HG03175 (cell line): Measurements from ENCODE around the gene CNST.
"Not testable (repeated sequence)": the region's sequence is repeated elsewhere in the genome, so short reads cannot be mapped to it uniquely, and the experiment has no call there.

Source experiments
- ATAC-seq: cut with Tn5 transposase; IDR thresholded peaks from one replicate; pipeline ENCODE4 v1.9.1; 2021; ENCODE audit warnings: mild to moderate bottlenecking, moderate library complexity; ENCODE audit not compliant: unreplicated experiment

The CNST gene

DNA sequence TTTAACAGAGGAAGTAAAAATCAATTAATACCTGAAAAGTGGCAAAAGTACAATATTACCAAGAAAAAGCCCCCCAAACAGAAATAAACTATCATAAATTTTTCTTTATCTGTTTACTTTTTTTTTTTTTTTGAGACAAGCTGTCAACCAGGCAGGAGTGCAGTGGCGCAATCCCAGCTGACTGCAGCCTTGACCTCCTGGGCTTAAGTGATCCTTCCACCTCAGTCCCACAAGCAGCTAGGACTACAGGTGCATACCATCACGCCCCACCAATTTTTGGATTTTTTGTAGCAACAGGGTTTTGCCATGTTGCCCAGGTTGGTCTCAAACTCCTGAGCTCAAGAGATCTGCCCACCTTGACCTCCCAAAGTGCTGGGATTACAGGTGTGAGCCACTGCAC, 8.2 kb upstream of the CNST start:
- ATAC-seq = no peak

DNA sequence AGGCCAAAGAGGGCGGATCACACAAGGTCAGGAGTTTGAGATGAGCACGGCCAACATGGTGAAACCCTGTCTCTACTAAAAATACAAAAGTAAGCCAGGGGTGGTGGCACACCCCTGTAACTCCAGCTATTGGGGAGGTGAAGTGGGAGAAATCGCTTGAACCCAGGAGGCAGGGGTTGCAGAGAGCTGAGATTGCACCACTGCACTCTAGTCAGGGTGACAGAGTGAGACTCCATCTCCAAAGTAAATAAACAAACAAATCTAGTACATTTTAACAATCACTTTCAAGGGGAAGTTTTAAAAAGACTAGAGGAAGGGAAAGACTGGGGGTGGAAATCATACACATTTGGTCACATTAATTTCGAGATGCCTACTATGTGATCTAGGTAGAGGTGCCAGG, 6.9 kb upstream of the CNST start:
- ATAC-seq = no peak

DNA sequence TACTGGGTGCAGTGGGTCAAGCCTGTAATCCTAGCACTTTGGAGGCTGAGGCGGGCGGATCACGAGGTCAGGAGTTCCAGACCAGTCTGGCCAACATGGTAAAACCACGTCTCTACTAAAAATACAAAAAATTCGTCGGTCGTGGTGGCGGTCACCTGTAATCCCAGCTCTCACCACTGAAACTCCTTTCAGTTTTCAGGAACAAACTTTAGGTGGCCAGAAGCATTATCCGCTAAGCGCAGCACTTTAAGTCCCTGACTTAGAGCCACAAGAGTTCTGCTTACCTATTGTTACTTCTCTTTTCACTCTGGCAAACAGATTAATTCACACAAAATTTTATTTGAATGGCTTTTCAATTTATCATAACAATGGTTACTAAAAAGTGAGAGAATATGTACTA, 5.4 kb upstream of the CNST start:
- ATAC-seq = not testable (repeated sequence)

DNA sequence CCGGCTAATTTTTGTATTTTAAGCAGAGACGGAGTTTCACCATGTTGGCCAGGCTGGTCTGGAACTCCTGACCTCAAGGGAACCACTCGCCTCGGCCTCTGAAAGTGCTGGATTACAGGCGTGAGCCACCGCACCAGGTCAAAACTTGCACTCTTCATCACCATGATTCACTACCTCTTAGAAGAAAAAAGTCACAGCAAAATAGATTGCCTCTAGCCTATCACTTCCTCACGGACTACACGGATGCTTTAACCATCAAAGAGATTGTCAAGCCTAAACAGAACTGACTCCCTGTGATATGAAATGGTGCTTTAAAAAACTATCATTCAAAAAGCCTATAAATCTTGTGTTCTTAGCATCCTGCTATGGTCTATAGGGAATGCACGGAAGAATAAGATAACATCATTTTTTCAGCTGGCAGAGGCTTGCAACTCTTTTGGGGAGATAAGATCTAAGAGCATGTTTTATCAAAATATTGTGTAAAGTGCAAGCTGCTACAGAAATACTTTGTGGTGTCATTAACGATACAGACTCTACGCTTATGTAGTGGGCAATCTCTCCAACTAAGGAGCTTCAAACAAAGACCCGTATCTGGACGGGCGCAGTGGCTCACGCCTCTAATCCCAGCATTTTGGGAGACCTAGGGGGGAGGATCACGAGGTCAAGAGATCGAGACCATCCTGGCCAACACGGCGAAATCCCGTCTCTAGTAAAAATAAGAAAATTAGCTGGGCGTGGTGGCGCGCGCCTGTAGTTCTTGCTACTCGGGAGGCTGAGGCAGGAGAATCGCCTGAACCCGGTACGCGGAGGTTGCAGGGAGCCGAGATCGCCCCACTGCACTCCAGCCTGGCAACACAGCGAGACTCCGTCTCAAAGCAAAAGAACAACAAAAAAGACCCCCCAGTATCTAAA, 1.2 kb upstream of the CNST start:
- ATAC-seq = no peak

DNA sequence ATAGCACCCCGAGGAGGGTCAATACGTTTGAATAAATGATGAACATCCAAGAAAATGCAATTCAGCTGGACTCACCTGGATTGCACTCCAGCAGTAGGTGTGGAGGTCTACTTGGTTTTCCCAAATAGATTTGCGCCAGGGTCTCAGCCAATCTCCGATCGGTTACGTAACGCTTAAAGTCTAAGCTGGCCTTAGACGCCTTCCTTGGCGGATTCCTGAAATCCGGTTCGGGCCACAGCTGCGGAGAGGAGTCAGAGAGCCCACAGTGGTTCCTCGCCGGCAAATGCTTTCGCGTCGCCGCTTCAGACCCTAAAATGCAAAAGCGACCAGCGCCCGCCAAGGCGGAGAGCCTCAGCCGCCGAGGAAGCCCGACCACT, 517 bp upstream of the CNST start:
- ATAC-seq = peak; percentile 1

DNA sequence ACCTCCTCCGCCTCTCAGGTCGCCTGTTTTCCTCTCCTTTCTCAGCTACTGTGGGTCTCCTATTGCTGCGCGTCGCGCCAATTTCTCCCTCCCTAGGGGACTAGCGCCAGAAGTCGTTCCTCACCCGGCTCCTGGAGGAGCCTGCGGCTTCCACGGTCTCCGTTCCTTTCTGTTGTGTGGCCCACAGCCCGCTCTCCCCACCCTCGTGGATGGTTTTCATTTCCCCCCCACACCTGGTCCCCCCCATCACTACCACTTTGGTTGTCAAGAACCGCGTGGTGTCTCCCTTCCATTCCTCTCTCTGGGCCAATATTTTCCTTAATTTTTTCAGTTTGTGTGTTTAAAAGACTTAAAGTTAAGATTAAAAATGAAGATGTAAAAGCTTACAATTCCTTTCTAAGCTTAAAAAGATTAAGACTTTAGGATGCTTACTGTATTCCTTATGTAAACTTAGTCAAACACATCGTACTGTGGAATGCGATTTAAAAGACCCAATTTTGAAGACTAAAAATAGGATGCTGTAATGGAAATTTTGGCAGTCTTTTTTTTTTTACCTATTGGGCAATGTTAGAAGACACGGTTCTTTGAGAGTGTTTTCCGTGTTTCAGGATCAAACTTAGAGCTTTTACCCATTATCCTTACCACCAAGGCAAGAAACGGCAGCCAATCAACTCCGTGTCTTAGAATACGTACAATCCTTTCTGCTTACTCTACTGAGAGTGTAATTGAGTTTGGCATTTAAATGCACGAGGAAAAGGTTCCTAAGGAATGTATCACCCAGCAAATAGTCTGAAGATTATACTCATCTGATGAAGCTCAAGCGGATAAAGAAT, 773 bp downstream of the CNST start:
- ATAC-seq = peak; percentile 17

DNA sequence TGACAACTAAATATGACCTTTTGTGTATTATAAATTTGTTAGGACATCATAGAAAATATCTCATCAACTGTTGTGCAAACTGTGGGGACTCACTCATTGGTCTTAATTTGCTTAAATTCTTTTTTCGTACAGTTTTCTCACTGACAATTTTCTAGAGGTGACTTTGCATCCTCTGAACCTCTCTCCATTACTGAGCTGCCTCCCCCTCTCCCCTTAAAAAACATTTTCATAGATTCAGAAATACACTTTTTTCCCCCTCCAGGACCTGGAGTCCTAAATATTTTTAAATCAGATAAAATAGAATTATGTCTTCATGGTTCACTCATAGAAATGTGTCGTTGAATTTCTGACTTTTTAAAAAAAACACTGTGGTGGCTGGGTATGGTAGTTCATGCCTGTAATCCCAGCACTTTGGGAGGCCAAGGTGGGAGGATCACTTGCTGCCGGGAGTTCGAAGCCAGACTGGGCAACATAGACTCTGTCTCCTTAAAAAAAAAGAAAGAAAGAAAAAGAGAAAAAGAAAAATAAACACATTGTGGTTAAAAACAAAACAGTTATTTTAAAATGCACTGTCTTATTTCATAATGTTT, 1.5 kb downstream of the CNST start:
- no peak for ATAC-seq

DNA sequence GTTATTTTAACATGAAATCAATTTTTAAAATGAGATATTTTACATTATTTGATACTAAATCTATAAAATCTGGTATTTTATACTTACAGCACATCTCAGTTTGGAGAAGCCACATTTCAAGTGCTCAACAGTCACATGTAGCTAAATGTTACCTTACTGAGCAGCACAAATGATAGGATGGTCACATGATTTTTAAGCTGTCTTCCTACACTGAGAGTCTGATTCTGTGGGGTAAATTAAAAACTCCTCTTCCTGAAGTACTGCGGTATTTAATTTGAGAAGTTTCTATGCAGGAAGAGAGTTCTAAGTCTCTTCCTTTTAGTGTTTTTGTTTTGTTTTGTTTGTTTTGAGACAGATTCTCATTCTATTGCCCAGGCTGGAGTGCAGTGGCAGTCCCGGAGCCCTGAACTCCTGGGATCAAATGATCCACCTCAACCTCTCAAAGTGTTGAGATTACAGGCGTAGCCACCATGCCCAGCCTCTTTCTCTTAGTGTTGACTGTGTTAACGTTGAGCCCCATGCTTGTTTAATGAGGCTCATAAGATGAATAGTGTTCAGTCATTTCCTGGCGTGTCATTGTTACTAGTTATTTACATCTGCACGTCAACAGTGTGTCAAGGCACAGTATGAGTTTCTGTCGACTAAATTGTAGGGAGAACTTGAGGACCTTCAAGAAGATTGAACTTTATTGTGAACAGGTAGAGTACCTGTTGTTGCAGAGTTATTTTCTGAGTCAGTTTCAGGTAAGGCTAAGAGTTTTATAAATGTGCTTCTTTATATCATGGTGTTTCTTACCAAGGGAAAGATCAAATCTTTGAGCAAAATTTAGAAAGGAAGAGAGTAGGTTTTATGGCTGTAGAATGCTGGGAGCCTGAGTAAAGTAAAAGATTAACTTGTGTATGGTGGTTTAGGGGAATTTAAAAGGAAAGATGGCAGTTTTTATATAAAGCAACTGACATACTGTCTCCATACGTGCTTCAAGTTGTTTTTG, 3.3 kb downstream of the CNST start:
- no peak for ATAC-seq

DNA sequence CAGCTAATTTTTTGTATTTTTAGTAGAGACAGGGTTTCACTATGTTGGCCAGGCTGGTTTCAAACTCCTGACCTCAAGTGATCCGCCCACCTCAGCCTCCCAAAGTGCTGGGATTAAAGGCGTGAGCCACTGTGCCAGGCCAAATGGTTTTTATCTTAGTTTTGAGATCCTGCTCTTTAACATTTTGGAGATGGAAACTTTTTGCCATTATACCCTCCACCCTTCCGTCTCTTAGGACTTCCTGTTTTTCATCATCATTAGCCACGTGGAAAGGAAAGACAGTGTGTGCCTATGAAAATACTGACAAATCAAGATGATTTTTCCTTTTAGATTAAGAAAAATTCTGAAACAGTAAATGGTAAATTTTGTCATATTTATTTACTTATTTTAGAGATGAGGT, 5.1 kb downstream of the CNST start:
- not testable (repeated sequence) for ATAC-seq

DNA sequence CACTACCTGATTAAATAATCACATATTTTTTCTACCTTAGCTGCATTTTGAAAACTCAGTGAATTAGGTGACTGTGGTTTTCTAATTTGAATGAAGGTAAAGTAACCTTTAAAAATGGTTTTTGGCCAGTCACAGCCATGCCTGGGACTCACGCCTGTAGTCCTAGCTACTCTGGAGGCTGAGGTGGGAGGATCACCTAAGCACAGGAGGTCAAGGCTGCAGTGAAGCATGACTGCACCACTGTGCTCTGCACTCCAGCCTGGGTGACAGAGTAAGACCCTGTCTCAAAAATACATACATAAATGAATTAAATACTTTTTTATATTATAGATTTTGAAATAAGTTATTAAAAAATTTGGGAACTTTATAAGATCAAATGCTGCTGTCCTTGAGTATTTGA, 5.7 kb downstream of the CNST start:
- ATAC-seq = no peak

DNA sequence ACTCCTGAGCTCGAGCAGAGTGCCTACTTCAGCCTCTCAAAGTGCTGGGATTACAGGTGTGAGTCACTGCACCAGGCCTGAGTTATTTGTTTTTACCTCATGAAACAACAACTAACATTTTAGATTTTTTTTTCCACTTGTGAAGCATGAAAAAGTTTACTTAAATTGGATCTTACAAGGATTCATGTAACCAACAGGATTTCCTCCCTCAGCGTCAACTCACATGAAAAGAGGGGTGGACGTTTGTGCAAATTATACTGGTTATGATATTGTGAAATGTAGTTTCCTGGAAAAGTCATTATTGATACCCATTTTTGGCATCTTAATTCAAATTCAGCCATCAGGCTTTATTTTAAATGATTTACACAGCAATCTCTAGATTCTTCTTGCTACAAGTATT, 6.5 kb downstream of the CNST start:
- no peak for ATAC-seq

DNA sequence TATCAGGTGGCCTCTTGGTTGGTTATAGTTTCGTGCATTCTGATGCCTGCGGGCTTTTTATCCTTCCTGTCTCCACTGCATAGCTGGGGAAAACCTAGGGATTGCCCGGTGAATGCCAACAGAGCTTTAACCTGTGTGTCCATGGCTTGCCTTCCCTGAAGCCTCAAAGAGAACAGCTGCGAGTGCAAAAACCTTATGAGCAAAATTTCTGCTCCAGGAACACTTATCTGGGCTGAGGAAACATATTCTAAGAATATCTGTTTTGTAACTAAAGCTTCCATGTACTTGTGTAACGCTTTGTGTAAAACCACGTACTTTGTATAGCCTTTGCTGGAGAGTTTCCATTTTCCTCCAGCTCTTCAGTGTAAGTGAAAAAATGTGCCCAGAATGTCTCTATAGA, 7.2 kb downstream of the CNST start:
- no peak for ATAC-seq

DNA sequence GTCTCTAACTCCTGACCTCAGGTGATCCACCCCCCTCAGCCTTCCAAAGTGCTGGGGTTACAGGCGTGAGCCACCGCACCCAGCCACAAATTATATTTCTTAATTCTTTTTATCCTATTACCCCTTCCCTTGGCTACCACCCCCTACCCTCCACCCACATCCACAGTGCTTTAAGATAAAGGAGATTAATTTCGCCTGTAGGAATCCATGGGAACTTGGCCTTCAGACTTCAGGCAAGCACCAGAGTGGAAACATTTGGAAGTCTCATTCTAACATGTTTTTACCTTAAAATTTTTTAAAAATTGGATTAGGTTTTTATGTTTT, 10.4 kb downstream of the CNST start:
- ATAC-seq = no peak

DNA sequence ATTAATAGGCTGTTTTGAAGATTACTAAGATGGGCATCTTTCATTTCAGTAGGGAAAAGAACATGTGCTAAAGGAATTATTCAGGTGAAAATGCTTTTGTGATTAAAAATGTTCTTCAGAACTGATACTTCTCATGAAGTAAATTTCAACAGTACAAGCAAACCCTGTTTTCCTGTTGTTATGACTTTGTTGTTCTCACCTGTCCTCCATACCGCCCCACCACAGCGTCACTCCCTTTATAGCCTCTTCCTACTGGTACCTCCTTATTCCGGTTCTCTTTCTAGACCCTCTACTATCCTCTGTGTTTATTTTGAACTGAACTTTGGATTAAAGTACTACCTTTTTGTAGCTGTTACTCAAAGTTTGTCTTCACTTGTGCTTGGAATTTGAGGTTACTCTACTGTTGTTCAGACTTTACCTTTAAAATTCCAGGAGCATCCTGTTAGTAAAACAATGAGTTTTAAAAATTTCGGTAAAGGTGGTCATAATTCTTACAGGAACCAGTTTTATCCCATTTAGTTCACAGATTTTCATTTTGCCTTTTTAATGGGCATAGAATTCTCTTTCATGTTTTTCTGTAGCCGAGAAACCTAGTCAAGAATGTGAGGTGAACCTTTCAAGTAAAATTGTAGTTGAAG, 10.9 kb downstream of the CNST start:
- no peak for ATAC-seq

DNA sequence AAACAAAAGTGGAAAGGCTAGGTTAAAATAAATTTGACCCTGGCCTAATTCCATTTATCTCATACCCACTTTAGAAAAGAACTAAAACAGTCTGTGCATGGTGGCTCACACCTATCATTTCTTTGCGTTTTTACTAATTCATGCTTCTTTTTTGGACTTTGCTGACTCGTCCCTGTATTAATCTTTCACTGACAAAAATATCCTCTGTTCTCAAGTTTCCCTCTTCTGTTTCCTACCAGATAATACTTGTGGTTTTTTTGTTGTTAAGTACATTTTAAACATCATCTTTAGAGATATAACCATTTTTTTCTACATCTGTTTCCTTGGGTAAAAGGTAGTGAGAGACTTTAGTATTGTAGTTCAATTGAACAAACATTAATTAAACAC, 11.5 kb downstream of the CNST start:
- ATAC-seq = no peak

DNA sequence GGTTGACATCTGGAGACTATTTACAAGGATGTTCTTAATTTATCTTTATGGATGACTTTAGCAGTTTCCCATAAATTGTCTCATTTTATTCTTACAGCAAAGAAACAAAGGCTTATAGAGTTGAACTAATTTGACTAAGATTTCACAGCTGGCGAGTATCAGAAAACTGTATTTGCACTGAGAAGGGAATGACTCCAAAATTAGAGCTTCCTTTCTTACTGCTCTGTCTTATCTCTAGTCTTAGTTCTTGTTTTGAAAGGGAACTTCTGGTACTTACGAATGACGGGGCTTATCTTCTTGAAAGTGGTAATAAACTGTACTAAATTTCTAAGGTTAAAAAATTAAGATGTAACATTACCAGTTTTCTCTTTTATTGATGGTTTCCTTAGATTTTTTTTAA, 13.6 kb downstream of the CNST start:
- peak; percentile 76 for ATAC-seq

DNA sequence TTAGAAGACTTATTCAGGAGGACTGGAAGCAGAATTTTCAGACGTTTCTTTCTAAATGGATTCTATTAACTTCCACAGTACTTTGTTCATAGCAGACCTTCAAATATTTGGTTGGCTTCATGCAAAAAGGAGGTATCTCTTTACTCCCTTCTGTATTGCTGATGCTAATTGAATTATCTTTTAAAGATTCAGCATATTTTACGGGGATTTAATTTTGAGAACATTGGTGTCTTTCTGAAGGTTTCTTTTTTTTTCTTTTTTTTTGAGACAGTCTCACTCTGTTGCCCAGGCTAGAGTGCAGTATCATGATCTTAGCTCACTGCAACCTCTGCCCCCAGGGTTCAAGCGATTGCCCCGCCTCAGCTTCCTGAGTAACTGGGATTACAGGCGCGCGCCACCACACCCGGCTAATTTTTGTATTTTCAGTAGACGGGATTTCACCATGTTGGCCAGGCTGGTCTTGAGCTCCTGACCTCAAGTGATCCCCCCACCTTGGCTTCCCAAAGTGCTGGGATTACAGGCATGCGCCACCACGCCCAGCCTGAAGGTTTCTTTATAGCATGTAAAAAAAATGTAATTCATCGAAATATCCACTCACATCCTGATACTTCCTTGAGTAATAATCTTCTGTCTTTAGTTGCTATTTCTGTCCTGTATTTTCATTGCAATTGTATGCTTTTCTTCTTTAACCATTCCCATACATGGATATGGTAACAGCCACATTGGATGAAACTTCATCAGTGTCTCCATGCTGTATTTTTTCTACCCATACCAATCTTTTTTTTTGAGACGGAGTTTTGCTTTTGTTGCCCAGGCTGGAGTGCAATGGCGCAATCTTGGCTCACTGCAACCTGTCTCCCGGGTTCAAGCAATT, 14.5 kb downstream of the CNST start:
- ATAC-seq = no peak

DNA sequence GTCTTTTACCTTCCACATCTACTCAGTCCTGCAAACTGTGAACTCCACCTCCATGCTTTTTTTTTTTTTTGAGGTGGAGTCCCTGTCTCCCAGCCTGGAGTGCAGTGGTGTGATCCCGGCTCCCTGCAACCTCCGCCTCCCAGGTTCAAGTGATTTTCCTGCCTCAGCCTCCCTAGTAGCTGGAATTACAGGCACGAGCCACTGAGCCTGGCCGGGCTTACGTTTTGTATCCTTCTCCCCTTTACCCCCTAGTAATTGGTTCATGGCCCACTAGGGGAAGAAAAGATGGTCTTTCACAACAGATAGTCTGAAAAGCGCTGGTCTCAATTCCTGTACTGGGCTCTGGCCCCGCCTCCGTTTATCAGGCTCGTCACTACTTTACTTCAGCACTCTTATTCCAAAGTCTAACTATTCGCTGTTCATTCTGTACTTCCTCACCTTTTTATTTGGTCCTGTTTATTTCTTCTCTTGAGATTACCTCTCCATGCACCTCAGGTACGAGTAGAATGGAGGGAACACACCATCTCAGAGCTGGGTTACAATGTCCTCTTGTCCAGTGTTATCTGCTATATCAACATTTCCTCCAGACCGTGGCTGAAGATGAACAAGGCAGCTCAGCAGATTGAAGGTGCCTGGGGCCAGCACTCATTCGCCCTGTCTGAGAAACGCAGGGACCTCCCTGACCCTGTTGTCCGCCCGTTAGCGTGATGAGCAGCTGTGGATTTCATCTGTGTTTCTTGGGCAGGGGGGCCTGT, 16.2 kb downstream of the CNST start:
- no peak for ATAC-seq

DNA sequence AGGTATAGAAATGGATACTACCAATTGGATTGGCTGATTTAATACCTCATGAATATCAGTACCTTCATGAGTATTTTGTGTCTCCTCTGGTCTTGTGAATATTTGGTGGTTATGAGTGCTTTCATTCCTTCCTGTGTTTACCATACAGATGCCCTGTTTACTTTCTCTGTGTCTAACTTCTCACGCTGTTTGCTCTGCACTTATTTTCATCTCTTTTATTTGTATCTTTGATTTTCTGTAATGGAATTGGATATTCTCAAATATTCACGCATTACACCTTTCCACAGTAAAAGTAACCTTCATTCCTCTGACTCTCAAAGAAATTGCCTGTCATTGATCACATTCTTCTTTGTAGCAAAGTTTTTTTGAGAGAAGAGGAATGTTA, 16.8 kb downstream of the CNST start:
- ATAC-seq = no peak
